Retinal pigment epithelial cell (primary cell): Measurements from ENCODE around the gene VSIG10L.

Experiments
- DNase-seq: peaks from one replicate; pipeline ENCODE4 v3.0.0-alpha.2; 2010; ENCODE audit warnings: low read depth
- H3K4me3 ChIP-seq: 2 replicates; pipeline ENCODE4 v1.5.1; 2011; ENCODE audit warnings: mild to moderate bottlenecking, low read length, control low read depth, moderate library complexity
- CTCF ChIP-seq: conservative IDR thresholded peaks from 2 replicates; pipeline ENCODE4 v1.5.1; 2011; ENCODE audit warnings: low read depth, low read length, control low read depth, inconsistent platforms

VSIG10L gene

GRCh38 chr19:51294977-51295375, 47.0 kb downstream of the VSIG10L start:
- no peak for DNase-seq
- no peak overlapping the region for H3K4me3 ChIP-seq
- no peak for TF ChIP-seq CTCF

GRCh38 chr19:51294211-51294976, 47.5 kb downstream of the VSIG10L start:
- no peak for TF ChIP-seq CTCF

GRCh38 chr19:51293571-51294210, 48.2 kb downstream of the VSIG10L start:
- TF ChIP-seq CTCF, result no peak
- H3K4me3 ChIP-seq, result no peak overlapping the region

More at GRCh38 chr19:51294211-51294976, 47.5 kb downstream of the VSIG10L start:
- no peak for DNase-seq
- H3K4me3 ChIP-seq, result no peak overlapping the region

GRCh38 chr19:51292971-51293370, 49.0 kb downstream of the VSIG10L start:
- H3K4me3 ChIP-seq, result no peak overlapping the region
- no peak for DNase-seq
- TF ChIP-seq CTCF, result no peak

More at GRCh38 chr19:51293571-51294210, 48.2 kb downstream of the VSIG10L start:
- no peak for DNase-seq

- no peak for TF ChIP-seq CTCF
- DNase-seq, result no peak
- H3K4me3 ChIP-seq, result no peak overlapping the region
Measured at GRCh38 chr19:51289635-51290034, 52.3 kb downstream of the VSIG10L start.

GRCh38 chr19:51285682-51286081, 56.3 kb downstream of the VSIG10L start:
- no peak for DNase-seq
- no peak for TF ChIP-seq CTCF
- no peak overlapping the region for H3K4me3 ChIP-seq

GRCh38 chr19:51282335-51282734, 59.6 kb downstream of the VSIG10L start:
- no peak for TF ChIP-seq CTCF
- no peak for DNase-seq
- H3K4me3 ChIP-seq, result no peak overlapping the region
